Transverse colon (tissue), 3 donors: ENCODE data around the gene LHFPL4.

Experiments
- CTCF ChIP-seq, 5 experiments: fragments of 200-600 bp in 3 of 5; fragments of 450-650 bp in 2 of 5; sonication (generic) in 3 of 5; IDR thresholded peaks; 1 replicate in 2 of 5; 2 replicates in 3 of 5; pipeline ENCODE4 v1.5.1; 2016 to 2017; ENCODE audit warnings: antibody characterized with exemption in 5 of 5, inconsistent platforms in 3 of 5, mild to moderate bottlenecking in 2 of 5, moderate library complexity in 1 of 5
- POLR2A ChIP-seq: fragments of 450-650 bp; IDR thresholded peaks from one replicate; pipeline ENCODE4 v1.6.1; 2016; ENCODE audit warnings: antibody characterized with exemption, mild to moderate bottlenecking, moderate library complexity

GRCh38 chr3:9536212-9536611 is 17.4 kb downstream of the LHFPL4 start:
- TF ChIP-seq POLR2A (no peak), CTCF (IDR thresholded peaks at IDR 0.05) (no peak)
